WTC11 (cell line): ENCODE results near the gene PGP. TPM values are rescaled to one million over a fixed set of nuclear protein-coding genes. Genes with fewer than 3 reads are reported as not detected.

ENCODE experiments used
- AR ChIP-seq: fragments of 250-450 bp; sonication (Bioruptor Pico); IDR thresholded peaks from 2 replicates; pipeline ENCODE4 v1.9.0; 2021; ENCODE audit warnings: mild to moderate bottlenecking
- CBFB ChIP-seq: sonication (generic); formaldehyde crosslinking; IDR thresholded peaks from 2 replicates; pipeline ENCODE4 v1.8.1; 2022; ENCODE audit warnings: mild to moderate bottlenecking, low read depth, missing genetic modification reagents
- ELF4 ChIP-seq: sonication (generic); formaldehyde crosslinking; IDR thresholded peaks from 2 replicates; pipeline ENCODE4 v1.8.1; 2022; ENCODE audit warnings: low read depth, mild to moderate bottlenecking, moderate library complexity, missing genetic modification reagents
- ERG ChIP-seq: fragments of 250-450 bp; sonication (Bioruptor Pico); IDR thresholded peaks from 2 replicates; pipeline ENCODE4 v1.8.0; 2021; ENCODE audit warnings: mild to moderate bottlenecking
- ESRRA ChIP-seq: sonication (generic); formaldehyde crosslinking; IDR thresholded peaks from 2 replicates; pipeline ENCODE4 v1.8.1; 2022; ENCODE audit warnings: mild to moderate bottlenecking, missing genetic modification reagents, borderline replicate concordance
- HMGA2 ChIP-seq: fragments of 250-450 bp; sonication (Bioruptor Pico); IDR thresholded peaks from 2 replicates; pipeline ENCODE4 v1.4.0; 2021; ENCODE audit warnings: mild to moderate bottlenecking, moderate library complexity
- JAZF1 ChIP-seq: fragments of 250-450 bp; sonication (Bioruptor Pico); IDR thresholded peaks from 2 replicates; pipeline ENCODE4 v1.9.0; 2021; ENCODE audit warnings: moderate library complexity, mild to moderate bottlenecking, inconsistent platforms
- NFE2L1 ChIP-seq: sonication (generic); formaldehyde crosslinking; IDR thresholded peaks from 2 replicates; pipeline ENCODE4 v1.8.1; 2023; ENCODE audit warnings: missing genetic modification reagents
- NR2C2 ChIP-seq: sonication (generic); formaldehyde crosslinking; IDR thresholded peaks from 2 replicates; pipeline ENCODE4 v1.8.0; 2022; ENCODE audit warnings: mild to moderate bottlenecking, missing genetic modification reagents
- OVOL2 ChIP-seq: fragments of 250-450 bp; sonication (Bioruptor Pico); IDR thresholded peaks from 2 replicates; pipeline ENCODE4 v1.9.0; 2021; ENCODE audit warnings: mild to moderate bottlenecking, borderline replicate concordance
- SP1 ChIP-seq: sonication (generic); formaldehyde crosslinking; conservative IDR thresholded peaks from 2 replicates; pipeline ENCODE4 v1.8.1; 2022; ENCODE audit warnings: missing genetic modification reagents
- ZBTB21 ChIP-seq: sonication (generic); formaldehyde crosslinking; IDR thresholded peaks from 2 replicates; pipeline ENCODE4 v1.8.1; 2023; ENCODE audit warnings: mild to moderate bottlenecking, missing genetic modification reagents, borderline replicate concordance
- ZNF121 ChIP-seq: sonication (generic); formaldehyde crosslinking; IDR thresholded peaks from 2 replicates; pipeline ENCODE4 v1.8.0; 2023; ENCODE audit warnings: missing genetic modification reagents
- ZNF317 ChIP-seq: sonication (generic); formaldehyde crosslinking; IDR thresholded peaks from 2 replicates; pipeline ENCODE4 v1.8.1; 2023; ENCODE audit warnings: low read depth, mild to moderate bottlenecking, moderate library complexity, missing genetic modification reagents, borderline replicate concordance
- total RNA-seq: library from RNA; stranded (reverse); gene quantifications from 3 replicates; pipeline ENCODE4 v1.2.3, GENCODE V29; 2021
- TF ChIP-seq, protein P1 (sequence below): sonication (generic); formaldehyde crosslinking; IDR thresholded peaks from 2 replicates; pipeline ENCODE4 v1.8.0; 2022; ENCODE audit warnings: mild to moderate bottlenecking, missing genetic modification reagents
- TF ChIP-seq, protein P2 (sequence below): sonication (generic); formaldehyde crosslinking; IDR thresholded peaks from 2 replicates; pipeline ENCODE4 v1.8.1; 2022; ENCODE audit warnings: missing genetic modification reagents, borderline replicate concordance
- TF ChIP-seq, protein P3 (sequence below): sonication (generic); formaldehyde crosslinking; IDR thresholded peaks from 2 replicates; pipeline ENCODE4 v1.8.1; 2022; ENCODE audit warnings: low read depth, missing genetic modification reagents, borderline replicate concordance
- TF ChIP-seq, protein P4 (sequence below): fragments of 250-450 bp; sonication (Bioruptor Pico); IDR thresholded peaks from 2 replicates; pipeline ENCODE4 v1.9.0; 2021; ENCODE audit warnings: moderate library complexity, mild to moderate bottlenecking, inconsistent platforms, borderline replicate concordance

The PGP gene
- total RNA-seq, 1 experiment from 2014 or later = 39.5 TPM

DNA sequence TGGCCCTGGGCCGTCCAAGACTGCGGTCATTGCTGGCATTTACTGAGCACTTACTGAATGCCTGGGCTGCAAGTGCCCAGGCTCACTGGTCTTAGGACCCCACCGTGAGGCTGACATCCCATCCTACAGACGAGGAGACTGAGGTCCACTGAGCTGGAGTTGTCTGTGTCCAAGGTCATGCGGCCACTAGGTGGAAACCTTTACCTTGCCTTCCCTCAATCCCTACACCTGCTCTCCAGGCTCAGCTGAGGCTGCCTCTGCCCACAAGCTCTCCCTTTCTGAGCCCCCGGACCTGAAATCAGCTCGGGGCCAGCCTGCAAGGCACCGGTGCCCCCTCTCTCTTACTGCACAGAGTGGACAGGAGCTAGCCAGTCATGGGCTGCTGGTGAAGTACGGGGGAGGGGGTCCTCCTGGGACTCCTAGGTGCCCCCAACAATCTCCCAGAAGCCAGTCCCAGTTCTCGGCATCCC, 19.8 kb downstream of the PGP start (continued):
- TF ChIP-seq ERG = no peak
- TF ChIP-seq, protein P1, sequence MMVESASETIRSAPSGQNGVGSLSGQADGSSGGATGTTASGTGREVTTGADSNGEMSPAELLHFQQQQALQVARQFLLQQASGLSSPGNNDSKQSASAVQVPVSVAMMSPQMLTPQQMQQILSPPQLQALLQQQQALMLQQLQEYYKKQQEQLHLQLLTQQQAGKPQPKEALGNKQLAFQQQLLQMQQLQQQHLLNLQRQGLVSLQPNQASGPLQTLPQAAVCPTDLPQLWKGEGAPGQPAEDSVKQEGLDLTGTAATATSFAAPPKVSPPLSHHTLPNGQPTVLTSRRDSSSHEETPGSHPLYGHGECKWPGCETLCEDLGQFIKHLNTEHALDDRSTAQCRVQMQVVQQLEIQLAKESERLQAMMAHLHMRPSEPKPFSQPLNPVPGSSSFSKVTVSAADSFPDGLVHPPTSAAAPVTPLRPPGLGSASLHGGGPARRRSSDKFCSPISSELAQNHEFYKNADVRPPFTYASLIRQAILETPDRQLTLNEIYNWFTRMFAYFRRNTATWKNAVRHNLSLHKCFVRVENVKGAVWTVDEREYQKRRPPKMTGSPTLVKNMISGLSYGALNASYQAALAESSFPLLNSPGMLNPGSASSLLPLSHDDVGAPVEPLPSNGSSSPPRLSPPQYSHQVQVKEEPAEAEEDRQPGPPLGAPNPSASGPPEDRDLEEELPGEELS = 0 out of 2 replicates have a peak, but pooled peaks have one; percentile 16
- TF ChIP-seq ZNF121 (CRISPR knock-in tag) = peak; percentile 47; the same call in 1 of the 2 replicates
- TF ChIP-seq, protein P2, sequence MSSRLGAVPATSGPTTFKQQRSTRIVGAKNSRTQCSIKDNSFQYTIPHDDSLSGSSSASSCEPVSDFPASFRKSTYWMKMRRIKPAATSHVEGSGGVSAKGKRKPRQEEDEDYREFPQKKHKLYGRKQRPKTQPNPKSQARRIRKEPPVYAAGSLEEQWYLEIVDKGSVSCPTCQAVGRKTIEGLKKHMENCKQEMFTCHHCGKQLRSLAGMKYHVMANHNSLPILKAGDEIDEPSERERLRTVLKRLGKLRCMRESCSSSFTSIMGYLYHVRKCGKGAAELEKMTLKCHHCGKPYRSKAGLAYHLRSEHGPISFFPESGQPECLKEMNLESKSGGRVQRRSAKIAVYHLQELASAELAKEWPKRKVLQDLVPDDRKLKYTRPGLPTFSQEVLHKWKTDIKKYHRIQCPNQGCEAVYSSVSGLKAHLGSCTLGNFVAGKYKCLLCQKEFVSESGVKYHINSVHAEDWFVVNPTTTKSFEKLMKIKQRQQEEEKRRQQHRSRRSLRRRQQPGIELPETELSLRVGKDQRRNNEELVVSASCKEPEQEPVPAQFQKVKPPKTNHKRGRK (CRISPR knock-in tag) = no peak
- TF ChIP-seq HMGA2 (CRISPR knock-in tag) = no peak
- TF ChIP-seq OVOL2 (CRISPR knock-in tag) = no peak
- TF ChIP-seq NR2C2 (CRISPR knock-in tag) = no peak
- TF ChIP-seq JAZF1 (CRISPR knock-in tag) = no peak
- 0 out of 2 replicates have a peak, but pooled peaks have one; percentile 24 for TF ChIP-seq SP1 (CRISPR knock-in tag)
- TF ChIP-seq ZNF317 (CRISPR knock-in tag) = no peak
- TF ChIP-seq, protein P3, sequence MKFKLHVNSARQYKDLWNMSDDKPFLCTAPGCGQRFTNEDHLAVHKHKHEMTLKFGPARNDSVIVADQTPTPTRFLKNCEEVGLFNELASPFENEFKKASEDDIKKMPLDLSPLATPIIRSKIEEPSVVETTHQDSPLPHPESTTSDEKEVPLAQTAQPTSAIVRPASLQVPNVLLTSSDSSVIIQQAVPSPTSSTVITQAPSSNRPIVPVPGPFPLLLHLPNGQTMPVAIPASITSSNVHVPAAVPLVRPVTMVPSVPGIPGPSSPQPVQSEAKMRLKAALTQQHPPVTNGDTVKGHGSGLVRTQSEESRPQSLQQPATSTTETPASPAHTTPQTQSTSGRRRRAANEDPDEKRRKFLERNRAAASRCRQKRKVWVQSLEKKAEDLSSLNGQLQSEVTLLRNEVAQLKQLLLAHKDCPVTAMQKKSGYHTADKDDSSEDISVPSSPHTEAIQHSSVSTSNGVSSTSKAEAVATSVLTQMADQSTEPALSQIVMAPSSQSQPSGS (CRISPR knock-in tag) = no peak
- TF ChIP-seq ELF4 = no peak
- TF ChIP-seq, protein P4, sequence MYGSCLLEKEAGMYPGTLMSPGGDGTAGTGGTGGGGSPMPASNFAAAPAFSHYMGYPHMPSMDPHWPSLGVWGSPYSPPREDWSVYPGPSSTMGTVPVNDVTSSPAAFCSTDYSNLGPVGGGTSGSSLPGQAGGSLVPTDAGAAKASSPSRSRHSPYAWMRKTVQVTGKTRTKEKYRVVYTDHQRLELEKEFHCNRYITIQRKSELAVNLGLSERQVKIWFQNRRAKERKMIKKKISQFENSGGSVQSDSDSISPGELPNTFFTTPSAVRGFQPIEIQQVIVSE (CRISPR knock-in tag) = no peak
- TF ChIP-seq CBFB = no peak
- no peak for TF ChIP-seq NFE2L1 (CRISPR knock-in tag)
- TF ChIP-seq ESRRA (CRISPR knock-in tag) = peak; percentile 31; the same call in 1 of the 2 replicates
- no peak for TF ChIP-seq ZBTB21 (CRISPR knock-in tag)
- TF ChIP-seq AR (CRISPR knock-in tag) = no peak
- TF ChIP-seq, all 79 proteins: peak for 7
